Stimulated activated CD4-positive, alpha-beta T cell treated with anti-CD3 and anti-CD28 coated beads, Interleukin-2, amount 100 ng/mL, for 48 hours (primary cell): ENCODE results near the gene TCIRG1.
A peak's percentile ranks its signal among the peaks of the same experiment; 100 is the strongest.

Source experiments
- DNase-seq, 2 donors: peaks; one replicate each; pipeline ENCODE4 v3.0.0-alpha.2; 2020

Gene TCIRG1

GRCh38 chr11:68019486-68019885 lies 19.3 kb upstream of the TCIRG1 start:
- DNase-seq = no peak

GRCh38 chr11:68020575-68020974 lies 18.2 kb upstream of the TCIRG1 start:
- no peak for DNase-seq

GRCh38 chr11:68021167-68021787 lies 17.5 kb upstream of the TCIRG1 start:
- DNase-seq = no peak

GRCh38 chr11:68022531-68022930 lies 16.3 kb upstream of the TCIRG1 start:
- no peak for DNase-seq

- no peak for DNase-seq
Observed at GRCh38 chr11:68024508-68024907, 14.3 kb upstream of the TCIRG1 start.

- DNase-seq = no peak
Observed at GRCh38 chr11:68025047-68025446, 13.8 kb upstream of the TCIRG1 start.

- DNase-seq = no peak
Observed at GRCh38 chr11:68026391-68027105, 12.3 kb upstream of the TCIRG1 start.

GRCh38 chr11:68027667-68028066 lies 11.2 kb upstream of the TCIRG1 start:
- DNase-seq = no peak

- no peak for DNase-seq
Observed at GRCh38 chr11:68028802-68029545, 9.9 kb upstream of the TCIRG1 start.

- DNase-seq = peak; percentile 89 to 94
Observed at GRCh38 chr11:68030318-68031143, 8.3 kb upstream of the TCIRG1 start, which contains the start of gene NDUFS8. TSS of gene NDUFS8 (plus strand) at chr11:68030681. CDS start at chr11:68032152, 1,471 bp downstream.

- no peak for DNase-seq
Observed at GRCh38 chr11:68031144-68031464, 7.7 kb upstream of the TCIRG1 start.

- no peak for DNase-seq
Observed at GRCh38 chr11:68032003-68032402, 6.8 kb upstream of the TCIRG1 start.

GRCh38 chr11:68032997-68033707 lies 5.7 kb upstream of the TCIRG1 start:
- no peak for DNase-seq

- DNase-seq = no peak
Observed at GRCh38 chr11:68033708-68034045, 5.1 kb upstream of the TCIRG1 start.

- DNase-seq = no peak
Observed at GRCh38 chr11:68035266-68035876, 3.5 kb upstream of the TCIRG1 start.

GRCh38 chr11:68036141-68036716 lies 2.6 kb upstream of the TCIRG1 start:
- no peak for DNase-seq

GRCh38 chr11:68036717-68037239 lies 2.0 kb upstream of the TCIRG1 start:
- no peak for DNase-seq

GRCh38 chr11:68037411-68038225 lies 1.2 kb upstream of the TCIRG1 start:
- no peak for DNase-seq

GRCh38 chr11:68038226-68038717 lies 553 bp upstream of the TCIRG1 start:
- no peak for DNase-seq

- no peak for DNase-seq
Observed at GRCh38 chr11:68039526-68040086, 781 bp downstream of the TCIRG1 start.
